Keratinocyte (primary cell): Measurements from ENCODE around the gene PTGDS.

Source experiments
- CTCF ChIP-seq, 3 experiments: IDR thresholded peaks in 1 of 3; conservative IDR thresholded peaks in 1 of 3; optimal IDR thresholded peaks in 1 of 3; 2 replicates in 2 of 3; 3 replicates in 1 of 3; pipeline versions ENCODE3 to v1.5.1; 2011; ENCODE audit warnings: low read length in 3 of 3, mild to moderate bottlenecking in 3 of 3, moderate library complexity in 2 of 3, control low read depth in 1 of 3, inconsistent platforms in 1 of 3; ENCODE audit not compliant: insufficient read depth in 2 of 3; ENCODE audit errors: extremely low read depth in 1 of 3
- EZH2 ChIP-seq: IDR thresholded peaks from one replicate; pipeline ENCODE4 v1.6.1; 2012; ENCODE audit warnings: inconsistent platforms, mild to moderate bottlenecking, low read length, moderate library complexity

- TF ChIP-seq EZH2 (no peak), CTCF (optimal IDR thresholded peaks at IDR 0.05 in 1 of 3, IDR thresholded peaks at IDR 0.05 in 1 of 3, conservative IDR thresholded peaks at IDR 0.05 in 1 of 3; ENCODE audit: extremely low read depth in 1 of 3, insufficient read depth in 2 of 3, low read length in 3 of 3) (no peak)
These were observed 45.3 kb downstream of the PTGDS start for GRCh38 chr9:137022662-137023008.
